Stimulated activated CD8-positive, alpha-beta memory T cell treated with anti-CD3 and anti-CD28 coated beads, Interleukin-15, amount 100 ng/mL, for 4 hours (primary cell): Measurements from ENCODE around the gene CS.
"Not testable (repeated sequence)": the region's sequence is repeated elsewhere in the genome, so short reads cannot be mapped to it uniquely, and the experiment has no call there.

Source experiments
- DNase-seq, 2 donors: peaks; one replicate each; pipeline ENCODE4 v3.0.0-alpha.2; 2020; ENCODE audit warnings: low read depth in 2 of 2

Gene CS

GRCh38 chr12:56299853-56300643, at the start of gene CS:
Gene CS, minus strand, starts transcription at chr12:56300330. Its CDS starts 129 bp downstream, at chr12:56300201.
- DNase-seq: peak; percentile 96 to 98

DNA sequence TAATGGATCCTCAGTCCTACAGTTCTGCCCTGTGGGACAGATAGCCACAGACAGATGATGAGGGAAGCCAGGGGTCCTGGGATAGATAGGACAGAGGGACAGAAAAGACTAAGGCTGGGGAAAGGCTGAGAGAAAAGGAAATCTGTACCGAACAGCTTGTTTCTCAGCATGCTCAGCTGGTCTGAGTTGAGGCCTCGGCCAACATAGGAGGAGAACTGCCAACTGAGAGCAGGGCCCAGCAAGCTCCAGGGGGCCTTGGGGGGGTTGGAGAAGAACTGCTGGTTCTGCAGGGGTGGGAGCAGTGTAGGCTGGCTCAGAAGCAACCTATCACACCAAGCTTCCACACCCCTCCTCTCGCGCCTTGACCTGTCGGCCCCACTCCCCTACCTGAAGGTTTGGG, 48.6 kb upstream of the CS start:
- no peak for DNase-seq

GRCh38 chr12:56347255-56347654, 47.1 kb upstream of the CS start:
- not testable (repeated sequence) for DNase-seq

DNA sequence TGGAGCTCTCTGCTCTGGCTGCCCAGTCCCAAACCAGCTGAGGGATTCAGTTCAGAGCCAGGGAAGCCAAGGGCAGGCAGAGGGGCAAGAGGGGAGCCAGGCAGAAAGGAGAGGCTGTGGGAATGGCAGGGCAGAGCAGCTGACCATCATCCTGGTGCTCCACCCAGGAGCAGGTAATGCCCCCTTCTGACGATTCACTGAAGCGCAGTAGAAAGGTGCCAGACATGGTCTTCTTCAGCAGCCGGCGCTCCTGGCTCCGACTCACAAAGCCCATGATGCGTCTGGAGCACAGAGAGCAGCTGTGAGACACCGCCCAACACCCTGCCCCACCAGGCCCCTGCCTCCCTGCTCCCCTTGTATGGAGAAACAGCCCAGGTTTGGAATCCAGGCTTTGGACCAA, 46.5 kb upstream of the CS start:
- no peak for DNase-seq

DNA sequence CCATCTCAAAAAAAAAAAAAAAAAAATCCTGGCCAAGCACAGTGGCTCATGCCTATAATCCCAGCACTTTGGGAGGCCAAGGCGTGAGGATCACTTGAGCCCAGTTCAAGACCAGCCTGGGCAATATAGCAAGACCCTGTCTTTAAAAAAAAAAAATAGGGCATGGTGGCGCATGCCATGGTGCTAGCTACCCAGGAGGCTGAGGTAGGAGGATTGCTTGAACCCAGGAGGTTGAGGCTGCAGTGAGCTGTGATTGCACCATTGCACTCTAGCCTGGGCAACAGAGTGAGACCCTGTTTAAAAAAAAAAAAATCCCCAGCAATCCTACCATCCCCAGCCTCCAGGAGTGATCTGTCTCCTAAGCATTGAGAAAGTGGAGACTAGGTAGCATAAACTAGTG, 42.2 kb upstream of the CS start:
- DNase-seq: not testable (repeated sequence)

- DNase-seq: no peak
Measured at GRCh38 chr12:56341616-56342015, 41.5 kb upstream of the CS start.

- no peak for DNase-seq
Measured at GRCh38 chr12:56339158-56339422, 39.0 kb upstream of the CS start.

GRCh38 chr12:56338308-56339157, 38.4 kb upstream of the CS start, which contains the start of gene IL23A:
Gene IL23A, plus strand, starts transcription at chr12:56338884. Its CDS starts 161 bp downstream, at chr12:56339045.
- peak; percentile 67 to 88 for DNase-seq

DNA sequence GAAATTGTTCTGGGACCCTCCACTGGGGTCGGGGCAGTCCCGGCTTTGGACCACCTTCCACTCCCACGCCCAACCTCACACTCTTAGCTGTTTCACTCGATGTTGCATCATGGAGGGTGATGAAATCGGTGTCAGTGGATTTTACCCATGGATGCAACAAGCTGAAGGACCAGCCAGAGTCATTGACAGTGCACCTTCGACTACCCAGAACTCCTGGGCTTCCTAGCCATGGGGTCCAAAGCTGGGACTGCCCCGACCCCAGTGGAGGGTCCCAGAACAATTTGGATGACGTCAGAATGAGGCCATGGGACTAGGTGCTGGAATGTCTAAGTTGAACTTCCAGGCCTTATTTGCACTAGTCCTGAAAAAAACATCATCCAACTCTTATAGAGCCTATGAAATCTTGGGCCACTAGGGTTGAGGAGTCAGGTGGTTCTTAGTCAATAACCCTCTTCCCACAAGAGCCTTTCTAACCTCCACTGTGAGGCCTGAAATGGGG, 37.7 kb upstream of the CS start:
- DNase-seq: no peak

DNA sequence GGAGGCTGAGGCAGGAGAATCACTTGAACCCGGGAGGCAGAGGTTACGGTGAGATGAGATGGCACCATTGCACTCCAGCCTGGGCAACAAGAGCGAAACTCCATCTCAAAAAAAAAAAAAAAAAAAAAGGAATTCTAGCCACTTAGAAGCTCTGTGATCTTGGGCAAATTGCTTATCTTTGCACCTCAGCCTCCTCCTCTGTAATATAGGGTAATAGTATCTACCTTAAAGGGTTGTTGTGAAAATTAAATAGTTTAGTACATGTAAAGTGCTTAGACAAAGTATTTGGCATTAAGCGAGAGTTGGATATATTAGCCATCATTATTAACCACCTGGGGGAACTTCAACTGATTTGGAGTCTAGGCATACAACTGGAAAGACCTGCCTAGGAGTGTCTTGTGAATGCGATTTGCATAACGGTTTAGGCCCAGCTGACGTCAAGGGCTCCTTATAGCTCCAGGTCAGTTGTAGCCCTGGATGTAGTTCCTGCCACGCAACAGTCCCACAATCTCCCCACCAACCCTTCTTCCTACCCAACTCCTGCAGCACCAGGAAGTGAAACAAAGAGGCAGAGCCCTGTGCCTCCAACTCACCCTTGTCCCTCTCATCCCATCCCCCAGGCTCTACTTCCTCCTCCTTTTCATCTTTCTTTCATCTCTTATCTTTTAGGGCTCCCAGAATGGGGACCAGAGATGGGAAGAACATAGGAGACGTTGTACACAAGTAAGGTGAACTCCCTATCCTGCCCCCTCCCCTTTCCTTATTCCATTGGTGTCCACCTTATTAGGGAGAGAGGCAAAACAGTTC, 36.4 kb upstream of the CS start:
- DNase-seq: no peak

DNA sequence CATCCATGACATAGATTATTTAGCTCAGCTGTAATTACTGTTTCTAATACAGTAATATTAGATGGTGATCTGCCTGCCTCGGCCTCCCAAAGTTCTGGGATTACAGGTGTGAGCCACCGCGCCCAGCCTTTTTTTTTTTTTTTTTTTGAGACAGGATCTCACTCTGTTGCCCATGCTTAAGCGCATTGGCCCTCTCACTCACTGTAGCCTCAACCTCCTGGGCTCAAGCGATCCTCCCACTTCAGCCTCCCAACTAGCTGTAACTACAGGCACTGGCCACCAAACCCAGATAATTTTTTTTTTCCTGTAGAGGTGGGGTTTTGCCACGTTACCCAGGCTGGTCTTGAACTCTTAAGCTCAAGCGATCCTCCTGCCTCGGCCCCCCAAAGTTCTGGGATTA, 35.4 kb upstream of the CS start:
- DNase-seq: not testable (repeated sequence)

DNA sequence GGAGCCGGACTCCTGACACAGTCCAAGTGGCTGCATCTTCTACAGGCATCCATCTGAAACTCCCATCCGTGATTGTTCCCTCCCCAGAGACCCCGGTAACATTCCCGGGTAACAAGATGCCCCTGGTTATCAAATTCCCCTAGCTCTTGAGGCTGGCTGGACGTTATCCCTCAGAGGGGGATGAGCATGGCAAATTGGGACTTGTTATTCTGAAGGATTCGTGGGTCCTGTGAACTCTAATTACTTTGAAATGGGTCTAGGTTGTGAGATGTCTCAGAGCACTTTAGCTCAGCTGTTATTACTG, 34.3 kb upstream of the CS start:
- DNase-seq: no peak

- DNase-seq: peak; percentile 86 to 92
Measured at GRCh38 chr12:56333679-56334489, 33.8 kb upstream of the CS start, which contains the start of gene PAN2. Gene PAN2, minus strand, starts transcription at chr12:56334000. Its CDS starts 906 bp downstream, at chr12:56333094.

GRCh38 chr12:56333197-56333678, 33.1 kb upstream of the CS start:
- DNase-seq: no peak

GRCh38 chr12:56332512-56333196, 32.5 kb upstream of the CS start:
- DNase-seq: no peak

DNA sequence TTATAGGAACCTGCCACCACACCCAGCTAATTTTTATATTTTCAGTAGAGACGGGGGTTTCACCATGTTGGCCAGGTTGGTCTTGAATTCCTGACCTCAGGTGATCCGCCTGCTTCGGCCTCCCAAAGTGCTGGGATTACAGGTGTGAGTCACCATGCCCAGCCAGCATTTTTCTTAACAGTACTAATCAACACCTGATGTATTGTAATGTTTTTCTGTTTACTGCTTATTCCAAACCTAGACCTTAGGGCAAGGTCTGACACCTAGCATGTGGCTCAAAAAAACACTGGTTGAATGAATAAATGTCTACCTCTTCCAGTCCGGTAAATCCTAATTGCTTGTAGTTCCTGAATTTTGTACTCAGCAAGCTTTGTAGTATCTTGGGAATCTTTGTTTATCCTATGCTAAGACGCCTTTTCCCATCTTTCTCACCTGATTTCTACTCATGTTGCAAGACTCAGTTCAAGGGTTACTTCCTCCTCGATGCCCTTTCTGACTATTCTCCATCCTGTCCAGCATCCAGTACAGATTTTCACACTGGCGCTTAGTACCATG, 30.9 kb upstream of the CS start:
- DNase-seq: no peak

DNA sequence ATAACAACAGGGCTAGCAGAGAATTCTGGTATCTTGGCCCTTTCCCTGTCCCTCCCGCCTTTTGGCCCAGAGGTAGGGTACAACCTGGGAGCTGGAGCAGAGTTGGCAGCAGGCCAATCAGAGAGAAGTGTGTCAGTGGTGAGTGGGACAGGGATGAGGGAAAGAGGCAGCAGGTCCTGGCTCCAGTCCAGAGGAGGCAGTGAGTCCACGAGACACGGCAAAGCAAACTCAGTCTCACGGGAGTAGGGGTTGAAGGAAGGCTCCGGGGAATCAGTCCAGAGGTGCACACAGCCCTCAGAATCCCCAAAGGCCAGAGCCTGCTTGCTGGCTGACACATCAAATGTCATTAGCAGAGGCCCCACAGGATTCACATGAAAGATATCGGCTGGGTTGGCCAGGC, 26.4 kb upstream of the CS start:
- DNase-seq: no peak

- no peak for DNase-seq
Measured at GRCh38 chr12:56326126-56326525, 26.0 kb upstream of the CS start.

DNA sequence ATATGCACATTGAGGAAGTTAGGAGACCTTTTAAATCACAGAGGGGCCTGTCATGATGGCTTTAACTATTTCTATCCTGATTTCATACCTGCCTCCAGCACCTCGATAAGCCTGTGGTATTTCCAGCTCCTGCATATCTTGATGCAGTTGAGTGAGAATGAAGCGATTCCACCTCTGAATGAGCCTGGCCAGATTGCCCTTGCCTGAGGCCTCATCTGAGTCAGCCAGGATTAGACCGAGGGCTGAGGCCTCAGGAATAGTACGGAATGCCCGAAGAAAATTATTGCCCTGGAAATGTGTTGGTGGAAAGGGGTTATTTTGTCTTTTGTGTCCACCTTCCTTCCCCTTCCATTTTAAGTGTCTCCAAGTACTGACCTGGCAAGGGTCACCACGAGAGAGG, 24.1 kb upstream of the CS start:
- no peak for DNase-seq

DNA sequence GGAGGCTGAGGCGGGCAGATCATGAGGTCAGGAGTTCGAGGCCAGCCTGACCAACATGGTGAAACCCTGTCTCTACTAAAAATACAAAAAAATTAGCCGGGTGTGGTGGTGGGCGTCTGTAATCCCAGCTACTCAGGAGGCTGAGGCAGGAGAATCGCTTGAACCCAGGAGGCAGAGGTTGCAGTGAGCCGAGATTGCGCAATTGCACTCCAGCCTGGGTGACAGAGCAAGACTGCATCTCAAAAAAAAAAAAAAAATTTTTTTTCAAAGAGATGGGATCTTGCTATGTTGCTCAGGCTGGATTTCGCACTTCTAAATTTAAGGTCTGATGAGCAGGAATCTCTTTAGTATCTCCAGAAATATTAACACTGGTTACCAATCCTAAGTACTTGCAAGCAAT, 21.5 kb upstream of the CS start:
- DNase-seq: not testable (repeated sequence)
